RPMI7951 (cell line): ENCODE measurements around the gene CASTOR1. TPM values are rescaled to one million over a fixed set of nuclear protein-coding genes. Genes with fewer than 3 reads are reported as not detected.

ENCODE experiments used
- DNase-seq: peaks from one replicate; pipeline ENCODE4 v3.0.0-alpha.2; 2012; ENCODE audit warnings: low read depth
- total RNA-seq: library from RNA; depleted of rRNA; stranded (reverse); fragments of >200 nt; shearing (Covaris generic); gene quantifications from 2 replicates; pipeline ENCODE4 v1.2.3, GENCODE V29; 2014

The CASTOR1 gene
- total RNA-seq, 1 experiment from 2014 or later: 16.6 TPM

DNA sequence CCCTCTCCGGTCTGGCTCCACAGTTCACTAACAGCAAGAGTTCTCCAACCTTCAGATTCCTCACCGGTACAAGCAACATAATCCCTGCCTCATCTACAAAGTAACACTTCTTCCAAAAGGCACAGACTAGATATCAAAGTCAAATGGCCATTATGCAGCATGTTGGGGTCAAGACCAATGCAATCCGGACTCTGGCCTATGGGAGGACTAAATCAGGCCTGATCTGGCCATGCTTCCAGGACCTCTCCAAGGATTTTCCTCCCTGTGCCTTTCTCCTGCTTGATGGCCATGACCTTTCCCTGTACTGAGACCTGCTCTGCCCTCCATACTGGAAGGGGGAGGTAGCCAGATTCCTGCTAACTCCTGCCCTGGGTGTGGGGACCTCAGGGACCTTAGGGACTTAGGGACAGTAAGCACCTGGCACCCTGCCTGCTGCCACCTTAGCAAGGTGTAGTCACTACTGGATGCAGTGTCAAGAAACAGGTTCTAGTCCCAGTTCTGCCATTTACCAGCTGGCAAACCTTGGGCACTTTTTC is 30.8 kb upstream of the CASTOR1 start:
- DNase-seq: no peak

DNA sequence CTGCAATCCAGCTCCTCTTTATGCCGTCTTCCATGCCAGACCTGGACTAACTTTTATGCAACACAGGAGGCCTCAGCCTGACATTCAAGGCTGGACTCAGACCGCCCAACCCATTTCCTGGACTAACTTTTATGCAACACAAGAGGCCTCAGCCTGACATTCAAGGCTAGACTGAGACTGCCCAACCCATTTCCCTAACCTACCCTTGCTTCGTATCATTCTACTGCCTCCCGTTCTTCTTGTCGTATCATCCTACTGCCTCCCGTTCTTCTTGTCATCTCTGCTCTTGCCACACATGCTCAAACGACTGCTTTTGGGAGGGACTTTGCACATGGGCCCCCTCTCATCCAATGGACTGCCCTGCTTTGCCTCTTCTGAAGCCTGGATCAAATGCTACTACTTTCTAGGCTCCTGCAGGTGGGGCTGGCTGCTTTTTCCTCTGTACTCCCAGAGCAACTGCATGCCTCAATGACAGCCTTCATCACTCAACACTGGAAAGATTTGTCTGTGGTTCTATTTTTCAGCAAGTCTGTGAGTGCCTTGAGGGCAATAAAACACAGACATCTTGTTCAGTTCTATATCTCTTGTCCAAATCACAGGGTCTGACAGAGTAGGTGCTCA is 29.6 kb upstream of the CASTOR1 start:
- peak; percentile 39 for DNase-seq

DNA sequence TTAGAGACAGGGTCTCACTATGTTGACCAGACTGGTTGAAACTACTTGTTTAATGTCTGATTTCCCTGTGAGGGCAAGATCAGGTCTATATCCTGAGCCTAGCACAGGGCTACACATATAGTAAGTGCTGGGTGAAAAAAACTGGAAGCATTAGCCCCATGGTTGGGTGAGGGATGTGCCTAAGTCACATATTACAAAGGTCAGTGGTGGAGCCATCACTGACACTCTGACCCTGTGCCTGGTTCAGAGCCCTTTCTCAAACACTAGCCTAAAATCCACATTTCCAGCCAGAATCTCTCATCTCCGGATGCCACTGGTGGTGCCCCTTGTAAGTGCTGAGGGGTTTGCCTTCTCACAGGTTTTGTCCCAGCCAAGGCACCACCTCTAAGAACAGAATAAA is 28.5 kb upstream of the CASTOR1 start:
- no peak for DNase-seq

DNA sequence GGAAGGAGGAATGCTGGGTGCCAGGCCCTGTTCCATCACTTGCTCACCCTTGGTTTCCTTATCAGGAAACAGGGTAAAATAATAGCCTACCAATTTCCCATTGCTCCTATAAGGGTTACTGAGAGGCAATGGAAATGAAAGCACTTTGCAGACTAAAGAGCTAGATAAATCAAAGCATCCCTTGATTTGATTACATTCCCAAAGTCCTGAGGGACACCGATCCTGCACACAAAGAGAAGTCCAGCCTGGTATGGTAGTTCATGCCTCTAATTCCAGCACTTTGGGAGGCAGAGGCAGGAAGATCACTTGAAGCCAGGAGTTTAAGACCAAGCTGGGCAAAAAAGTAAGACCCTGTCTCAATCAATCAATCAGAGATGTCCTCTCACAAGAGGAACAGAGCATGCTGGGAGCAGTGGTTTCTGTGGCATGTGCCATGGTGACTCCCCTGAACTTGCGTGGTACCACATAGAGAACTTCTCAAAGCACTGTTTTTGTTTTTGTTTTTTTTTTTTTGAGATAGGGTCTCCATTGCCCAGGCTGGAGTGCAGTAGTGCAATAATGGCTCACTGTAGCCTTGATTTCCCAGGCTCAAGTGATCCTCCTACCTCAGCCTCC is 26.8 kb upstream of the CASTOR1 start:
- no peak for DNase-seq

DNA sequence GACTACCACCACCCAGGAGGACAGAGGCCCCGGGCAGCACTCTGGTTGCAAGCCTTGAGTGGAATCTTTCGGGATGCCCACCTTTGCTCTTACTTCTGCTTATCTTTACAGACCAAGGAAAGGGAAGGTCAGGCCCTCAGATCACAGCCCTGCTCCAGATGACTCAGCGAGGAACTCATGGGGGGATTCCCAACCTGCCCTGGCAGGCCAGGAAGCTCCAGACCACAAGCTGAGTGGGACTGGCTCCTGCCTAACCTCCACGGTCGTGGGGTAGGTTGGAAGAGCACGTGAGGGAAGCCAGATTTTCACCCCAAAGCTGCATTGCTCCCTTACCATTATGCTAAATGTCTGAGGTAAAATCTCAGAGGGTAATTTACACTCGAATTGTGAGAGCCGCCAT is 25.6 kb upstream of the CASTOR1 start:
- peak; percentile 81 for DNase-seq

DNA sequence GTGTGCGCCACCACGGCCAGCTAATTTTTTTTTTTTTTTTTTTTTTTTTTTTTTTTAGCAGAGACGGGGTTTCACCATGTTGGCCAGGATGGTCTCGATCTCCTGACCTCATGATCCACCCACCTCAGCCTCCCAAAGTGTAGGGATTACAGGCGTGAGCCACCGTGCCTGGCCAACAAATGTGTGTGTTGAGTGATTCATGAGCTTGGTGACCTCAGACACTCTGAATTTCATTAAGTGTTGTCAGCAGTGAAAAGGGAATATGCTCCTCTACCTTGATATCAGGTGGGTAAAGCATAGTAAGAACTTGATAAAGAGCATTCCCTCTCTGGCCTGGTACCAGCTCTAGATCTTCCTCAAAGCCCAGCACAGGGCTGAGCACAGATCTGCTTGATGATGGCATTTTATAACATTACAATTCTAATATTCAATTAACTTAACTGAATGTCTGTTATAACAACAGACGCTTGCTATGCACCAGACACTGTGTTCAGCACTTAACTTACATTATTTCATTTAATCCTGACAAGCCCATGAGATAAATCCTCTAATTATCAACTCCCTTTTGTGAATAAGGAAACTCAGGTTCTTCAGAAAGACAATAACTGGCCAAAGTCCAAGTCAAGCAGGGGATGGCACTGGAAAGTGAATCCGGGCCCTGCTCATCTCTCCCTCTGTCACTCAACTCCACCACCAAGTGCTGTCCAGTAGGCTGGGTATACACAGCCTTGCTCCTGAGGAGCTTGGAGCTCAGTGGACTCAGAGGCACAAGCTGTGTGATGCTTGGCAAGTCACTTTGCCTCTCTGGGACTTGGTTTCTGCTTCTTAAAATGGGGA is 24.4 kb upstream of the CASTOR1 start:
- DNase-seq: no peak

DNA sequence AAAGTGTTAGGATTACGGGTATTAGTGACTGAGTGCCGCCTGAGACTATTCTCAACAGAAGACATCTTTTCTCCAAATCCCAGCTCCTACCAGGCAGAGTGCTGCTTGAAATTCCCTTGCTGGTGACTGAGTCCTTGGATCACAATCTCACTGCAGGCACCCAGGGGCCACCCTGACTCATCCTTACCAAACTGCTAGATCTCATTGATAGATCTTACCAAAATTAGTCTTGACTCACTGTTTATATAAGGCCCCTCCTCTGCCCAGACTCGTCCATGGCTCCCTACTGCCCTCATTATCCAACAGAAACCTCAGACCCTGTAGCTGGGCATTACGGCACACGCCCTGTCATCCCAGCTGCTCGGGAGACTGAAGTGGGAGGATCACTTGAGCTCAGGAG is 22.7 kb upstream of the CASTOR1 start:
- peak; percentile 94 for DNase-seq

DNA sequence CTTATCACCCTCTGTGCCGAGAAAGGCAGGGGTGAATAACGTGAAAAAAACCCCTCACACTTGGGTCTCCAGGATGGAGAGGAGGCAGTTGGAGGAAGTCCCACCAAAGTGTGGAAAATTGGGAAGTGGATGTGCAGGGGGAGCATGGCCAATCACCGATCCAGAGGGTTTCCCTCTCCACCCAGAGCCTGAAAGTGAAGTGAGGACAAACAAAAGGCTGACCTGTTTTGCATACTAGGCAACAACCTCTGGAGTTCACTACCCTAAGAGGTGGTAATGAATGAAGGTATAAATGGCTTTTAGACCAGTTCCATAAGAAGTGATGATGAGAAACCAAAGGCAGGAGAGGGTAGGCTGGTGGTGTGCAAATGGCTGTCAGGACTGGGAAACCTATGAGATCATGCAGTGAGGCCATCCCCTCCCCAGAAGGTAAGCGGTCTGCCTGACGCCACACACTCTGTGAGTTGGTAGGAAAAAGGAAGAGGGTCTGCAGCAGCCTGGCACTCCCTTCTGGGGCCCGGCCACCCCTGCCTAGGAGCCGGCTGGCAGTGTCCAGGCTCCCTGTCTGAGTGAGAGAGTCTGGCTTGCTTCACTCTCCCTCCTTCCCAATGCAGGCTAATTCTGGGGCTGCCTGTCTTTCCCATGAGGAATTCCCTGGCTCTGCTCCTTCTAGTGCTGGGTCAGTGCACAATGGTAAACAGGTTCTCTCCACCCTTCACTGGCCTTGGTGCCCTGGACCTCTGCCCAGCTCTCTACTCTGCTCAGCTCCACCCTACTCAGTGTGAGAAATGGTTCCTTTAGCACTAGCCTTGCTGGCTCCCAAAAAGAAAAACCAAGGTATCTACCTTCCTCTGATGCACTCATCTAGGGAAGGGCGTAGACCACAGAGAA is 21.8 kb upstream of the CASTOR1 start:
- peak; percentile 79 for DNase-seq

DNA sequence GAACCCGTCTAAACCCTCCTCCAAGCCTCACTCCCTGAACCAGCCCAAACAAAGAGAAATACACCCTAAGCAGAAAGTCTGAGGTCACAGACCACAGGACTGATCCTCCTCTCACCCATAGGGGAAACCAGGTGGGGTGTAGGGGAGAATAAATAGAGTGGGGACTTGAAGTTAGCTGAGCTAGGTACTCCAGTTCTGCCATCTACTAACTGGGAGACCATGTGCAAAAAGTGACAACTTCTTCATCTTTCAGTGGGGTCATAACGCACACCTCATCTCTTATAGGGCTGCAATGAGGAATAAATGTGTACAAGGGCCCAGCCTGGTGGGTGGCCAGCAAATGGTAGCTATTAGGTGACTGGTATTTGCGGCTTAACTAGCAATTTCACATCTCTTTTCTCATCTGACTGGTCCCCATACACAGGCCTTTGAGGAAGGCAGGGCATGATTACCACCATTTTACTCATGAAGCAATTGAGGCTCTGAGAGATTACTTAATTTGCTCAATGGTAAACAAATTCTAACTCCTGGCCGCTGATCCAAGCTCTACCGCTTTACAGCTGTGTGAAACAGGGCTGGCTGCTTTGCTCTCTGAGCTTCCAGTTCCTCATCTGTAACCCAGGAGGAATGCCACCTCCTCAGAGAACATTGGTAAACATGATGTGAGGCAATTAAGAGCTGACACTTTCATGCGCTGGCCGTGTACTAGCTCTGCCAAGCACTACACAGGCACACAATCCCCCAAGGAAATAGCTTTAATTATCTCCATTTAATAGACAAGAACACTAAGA is 20.8 kb upstream of the CASTOR1 start:
- DNase-seq: no peak

DNA sequence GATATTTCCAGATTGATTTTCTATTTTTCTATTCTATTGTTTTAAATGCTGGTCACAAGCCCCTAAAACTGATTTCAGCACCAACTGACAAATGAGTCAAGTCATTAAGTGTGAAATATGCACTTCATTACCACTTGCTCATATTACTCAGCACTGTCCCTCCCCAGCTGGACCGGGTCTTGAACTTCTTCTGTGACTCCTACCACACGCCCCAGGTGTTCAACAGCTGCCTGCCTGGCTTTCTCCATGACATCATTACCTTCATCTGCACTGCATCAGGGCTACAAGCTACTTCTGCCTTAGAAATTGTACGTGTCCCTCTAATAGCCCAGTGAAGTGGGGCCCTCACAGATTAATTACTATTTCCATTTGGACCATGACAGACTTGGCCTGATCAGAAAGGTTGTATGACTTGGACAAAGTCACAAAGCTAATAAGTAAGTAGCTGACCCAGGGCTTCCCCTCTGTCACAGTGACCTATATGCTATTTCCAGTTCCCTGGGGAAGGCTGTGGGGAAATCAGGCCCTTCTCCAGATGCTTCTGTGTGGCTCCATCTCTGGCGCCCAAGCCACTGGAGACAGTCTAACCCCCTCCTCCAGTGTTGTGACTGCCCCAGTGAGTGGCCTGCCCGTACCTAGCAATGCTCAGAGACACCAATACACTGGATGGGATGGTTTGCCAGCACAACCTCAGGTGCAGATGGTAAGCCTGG is 19.4 kb upstream of the CASTOR1 start:
- DNase-seq: peak; percentile 56

DNA sequence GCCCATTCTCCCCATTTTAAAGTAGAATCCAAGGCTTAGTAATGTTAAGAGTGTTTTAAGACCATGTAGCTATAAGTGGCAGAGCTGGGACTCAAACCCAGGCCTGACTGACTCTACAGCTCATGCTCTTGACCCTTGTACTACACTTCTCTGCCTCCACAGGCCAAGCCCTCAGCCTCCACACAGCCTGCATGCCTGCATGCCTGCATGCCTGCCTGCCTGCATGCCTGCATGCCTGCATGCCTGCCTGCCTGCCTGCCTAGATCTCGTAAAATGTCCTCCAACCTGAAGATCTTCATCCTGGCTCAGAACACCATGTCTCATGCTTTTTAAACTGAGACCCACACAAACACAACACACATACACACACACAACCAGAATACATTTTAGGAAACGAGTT is 18.8 kb upstream of the CASTOR1 start:
- no peak for DNase-seq

DNA sequence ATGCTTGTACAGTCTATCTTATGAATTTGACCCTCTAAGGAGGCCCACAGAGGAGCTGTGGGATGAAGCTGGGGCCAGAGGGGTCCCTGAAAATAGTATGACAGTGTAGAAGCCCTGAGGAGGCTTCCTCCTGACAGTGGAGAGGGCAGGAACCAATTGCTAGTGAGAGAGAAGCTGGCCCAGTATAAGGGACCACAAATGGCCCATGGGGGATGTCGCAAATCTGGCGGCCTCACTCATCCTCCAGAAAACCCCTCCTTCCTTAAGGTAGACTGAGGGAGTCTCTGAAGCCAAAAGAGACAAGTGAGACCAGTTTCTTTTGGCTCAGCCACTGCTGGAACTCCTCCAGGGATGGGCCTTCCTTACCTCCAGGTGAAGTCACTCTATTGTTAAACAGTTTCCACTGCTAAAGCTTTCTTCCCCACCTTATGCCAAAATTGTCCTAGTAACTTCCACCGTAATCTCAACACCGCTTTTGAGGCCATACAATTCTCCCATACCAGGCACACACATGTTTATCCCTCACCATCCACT is 17.8 kb upstream of the CASTOR1 start:
- DNase-seq: no peak

DNA sequence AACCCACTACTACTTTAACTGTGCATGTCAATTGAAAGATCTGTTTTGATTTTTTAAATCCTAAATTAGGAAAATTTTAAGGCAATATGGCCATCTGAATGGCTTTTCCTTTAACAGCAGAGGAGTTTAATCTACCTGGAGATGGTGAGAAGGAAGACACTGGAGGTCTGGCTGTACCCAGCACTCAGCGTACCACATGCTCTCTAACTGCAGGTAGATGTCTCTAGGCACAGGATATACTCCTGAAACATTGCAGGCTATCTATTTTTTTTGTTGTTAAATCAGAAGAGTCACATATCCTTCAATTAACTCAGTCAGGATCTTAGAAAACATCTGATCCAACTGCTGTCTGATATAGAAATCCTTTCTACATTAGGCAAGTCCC is 17.3 kb upstream of the CASTOR1 start:
- no peak for DNase-seq

DNA sequence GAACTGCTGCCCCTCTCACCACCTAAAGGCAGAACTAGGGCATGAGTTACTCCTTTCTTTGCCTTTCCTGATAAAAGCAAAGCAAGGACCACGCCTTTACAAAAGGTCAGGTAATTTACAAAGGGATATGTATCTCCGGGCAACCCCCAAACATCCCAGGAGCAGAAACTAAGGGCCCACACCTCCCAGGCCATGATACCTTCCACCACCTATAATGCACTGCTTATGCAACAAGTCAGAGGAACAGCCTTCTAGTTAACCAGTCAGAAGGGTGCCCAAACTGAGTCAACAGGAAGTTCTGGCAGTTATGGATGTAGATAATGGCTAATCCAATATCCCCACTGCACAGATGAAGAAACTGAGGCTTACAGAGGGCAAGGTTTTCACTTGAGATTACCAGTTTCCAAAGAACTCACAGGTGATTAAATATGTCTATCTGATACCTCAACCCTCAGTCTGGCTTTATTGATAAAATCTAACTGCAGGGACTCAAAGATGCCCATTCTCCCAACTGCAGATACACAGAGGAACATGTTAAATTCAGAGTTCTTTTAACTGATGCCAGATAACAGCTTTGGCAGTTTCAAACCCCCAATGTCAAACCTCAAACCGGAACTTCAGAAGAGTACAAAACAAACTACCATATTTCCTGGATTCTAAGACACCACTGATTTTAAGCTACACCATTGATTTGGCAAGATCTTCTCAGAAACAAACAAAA is 16.8 kb upstream of the CASTOR1 start:
- DNase-seq: peak; percentile 28

DNA sequence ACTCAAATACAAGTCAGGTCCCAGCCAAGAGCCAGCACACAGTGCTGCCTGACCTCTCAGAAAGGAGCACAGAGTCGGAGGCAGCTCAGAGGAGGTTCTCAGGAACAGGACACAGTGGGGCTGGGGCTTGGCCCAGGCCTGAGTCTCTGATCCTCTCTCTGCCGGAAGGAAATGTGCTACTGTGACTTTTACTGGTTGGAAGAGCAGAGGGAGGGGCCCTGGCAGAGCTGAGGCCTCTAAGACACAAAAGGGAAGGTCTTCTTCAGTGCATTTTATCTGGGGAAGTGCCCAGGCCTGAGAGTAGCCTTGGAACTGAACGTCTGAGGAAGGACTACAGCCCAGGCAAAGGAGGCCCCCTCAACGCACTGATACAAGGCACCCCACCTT is 16.2 kb upstream of the CASTOR1 start:
- DNase-seq: no peak

DNA sequence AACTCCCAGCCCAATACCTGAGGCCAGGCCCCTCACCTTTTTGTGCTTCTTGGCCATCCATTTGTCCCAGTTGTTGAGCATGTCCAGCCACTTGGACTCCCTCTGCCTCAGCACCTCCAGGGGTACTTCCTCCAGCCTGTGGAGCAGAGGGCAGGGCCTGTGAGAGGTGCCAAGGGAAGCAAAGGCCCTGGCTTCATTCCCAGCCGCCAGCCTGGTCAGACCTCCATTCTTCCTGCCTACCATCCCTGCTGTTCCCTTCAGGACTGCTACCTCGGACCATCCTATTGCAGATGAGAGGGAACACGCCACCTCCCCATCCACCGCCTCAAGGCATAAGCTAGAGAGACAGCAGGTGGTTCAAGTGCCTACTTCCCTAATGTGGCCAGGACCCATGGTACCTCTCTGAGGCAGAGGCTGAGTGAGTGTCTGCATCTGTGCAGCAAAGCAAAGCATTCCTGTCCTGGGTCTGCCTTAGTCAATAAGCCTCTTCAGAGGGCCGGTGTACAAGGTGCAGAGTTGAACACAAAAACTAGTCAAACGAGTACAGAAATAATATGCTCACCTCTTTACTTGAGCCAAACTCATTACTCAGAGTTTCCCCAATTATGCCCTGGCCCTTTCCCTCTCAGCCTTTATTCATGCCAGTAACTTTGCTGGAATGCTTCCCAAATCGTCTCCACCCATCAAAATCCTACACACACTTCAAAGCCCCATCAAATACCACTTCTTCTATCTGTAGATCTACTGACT is 15.4 kb upstream of the CASTOR1 start:
- peak; percentile 36 for DNase-seq

DNA sequence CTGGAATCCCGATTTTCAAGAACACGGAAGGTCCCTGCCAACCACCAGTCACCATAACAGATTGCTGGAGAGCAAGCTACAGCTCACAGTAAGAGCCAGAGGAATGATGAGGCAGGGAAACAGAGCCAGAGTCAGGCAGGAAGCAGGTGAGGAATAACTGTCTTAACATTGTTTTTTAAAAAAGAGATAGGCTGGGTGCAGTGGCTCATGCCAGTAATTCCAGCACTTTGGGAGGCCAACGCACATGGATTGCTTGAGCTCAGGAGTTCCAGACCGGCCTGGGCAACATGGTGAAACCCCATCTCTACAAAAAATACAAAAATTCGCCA is 13.5 kb upstream of the CASTOR1 start:
- no peak for DNase-seq

DNA sequence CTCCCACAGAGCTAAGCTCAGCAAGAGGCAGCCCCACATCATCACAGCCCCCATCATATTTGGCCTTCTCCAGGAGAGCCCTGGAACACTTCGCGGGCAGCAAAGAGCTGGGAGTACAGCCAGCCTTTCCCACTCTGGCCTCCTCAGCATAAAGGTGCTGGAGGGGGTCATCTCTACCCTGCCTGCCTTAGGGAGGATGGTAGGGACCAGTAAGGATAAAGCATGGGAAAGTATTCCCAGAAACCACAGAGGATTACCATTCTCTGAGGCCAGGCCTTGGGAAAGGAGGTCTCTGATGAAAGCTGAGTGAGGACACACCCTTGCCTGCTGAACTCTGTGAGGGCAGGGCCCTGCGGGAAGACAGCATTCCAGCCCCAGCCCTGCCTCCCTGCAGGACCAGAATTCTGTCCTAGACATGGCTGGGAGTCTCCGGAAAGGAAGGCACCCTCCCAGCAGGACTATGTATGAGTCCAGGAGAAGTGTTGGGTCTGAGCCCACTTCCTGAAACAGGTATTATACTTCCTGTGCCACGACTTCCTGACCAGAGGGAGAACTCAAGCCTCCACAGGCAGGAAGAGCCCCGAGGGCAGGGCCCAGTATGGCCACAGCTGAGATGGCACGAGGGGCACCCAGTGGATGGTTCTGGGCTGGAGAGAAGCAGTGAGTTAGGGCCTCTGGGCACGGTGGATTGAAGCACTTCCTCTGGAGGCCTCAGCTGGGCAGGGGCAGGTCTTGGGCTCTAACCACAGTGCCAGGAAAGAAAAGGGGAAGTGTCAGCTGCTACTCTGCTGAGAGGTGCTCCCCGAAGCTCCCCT is 12.9 kb upstream of the CASTOR1 start:
- peak; percentile 87 for DNase-seq
